ES-I3 (cell line): Measurements from ENCODE around the gene CAMSAP1.

Experiments used
- H3K36me3 ChIP-seq: 2 replicates; pipeline ENCODE4 v1.6.1; 2013; ENCODE audit warnings: mild to moderate bottlenecking, low read length, control low read depth, moderate library complexity; ENCODE audit not compliant: insufficient read depth
- H3K4me1 ChIP-seq: 2 replicates; pipeline ENCODE4 v1.6.1; 2013; ENCODE audit warnings: mild to moderate bottlenecking, control low read depth, low read length; ENCODE audit not compliant: insufficient read depth
- H3K9ac ChIP-seq: 2 replicates; pipeline ENCODE4 v1.6.1; 2013; ENCODE audit warnings: low read depth, mild to moderate bottlenecking, low read length, moderate library complexity
- H3K9me3 ChIP-seq: 2 replicates; pipeline ENCODE4 v1.6.1; 2013; ENCODE audit warnings: mild to moderate bottlenecking, low read length, moderate library complexity; ENCODE audit not compliant: control insufficient read depth, insufficient read depth

The CAMSAP1 gene

DNA sequence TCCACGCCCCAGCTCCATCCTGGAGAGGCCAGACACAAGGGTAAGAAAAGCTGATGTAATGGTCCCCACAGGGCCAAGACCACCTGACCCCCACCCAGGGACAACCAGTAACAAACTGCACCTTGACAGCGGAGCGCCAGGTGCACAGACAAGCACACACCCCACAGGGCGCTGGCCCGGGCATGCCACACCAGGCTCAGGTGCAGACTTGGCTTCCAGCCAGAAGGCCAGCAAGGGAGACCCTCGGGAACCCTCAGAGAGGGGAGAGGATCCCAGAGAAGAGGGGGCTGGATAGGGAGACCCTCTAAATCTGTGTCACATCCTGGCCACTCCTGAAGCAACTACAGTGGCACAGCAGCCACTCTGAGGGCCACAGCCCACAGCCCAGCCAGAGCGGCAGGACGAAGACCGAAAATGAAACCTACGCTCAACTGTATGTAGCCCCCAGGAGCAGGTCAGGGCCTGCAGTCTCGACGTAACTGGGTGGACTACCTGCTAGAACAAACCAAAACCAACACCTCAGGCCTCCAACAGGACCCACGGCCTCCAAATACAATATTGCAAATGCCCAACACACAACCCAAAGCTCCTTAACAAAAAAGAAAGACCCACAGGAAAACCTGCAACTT, 18.5 kb downstream of the CAMSAP1 start:
- no peaks in the 10 kb centered on the region for H3K36me3 ChIP-seq
- no peak overlapping the region for H3K9ac ChIP-seq
- H3K4me1 ChIP-seq, result peaks cover 59% of the 10 kb centered on the region
- H3K9me3 ChIP-seq, result no peaks in the 10 kb centered on the region

DNA sequence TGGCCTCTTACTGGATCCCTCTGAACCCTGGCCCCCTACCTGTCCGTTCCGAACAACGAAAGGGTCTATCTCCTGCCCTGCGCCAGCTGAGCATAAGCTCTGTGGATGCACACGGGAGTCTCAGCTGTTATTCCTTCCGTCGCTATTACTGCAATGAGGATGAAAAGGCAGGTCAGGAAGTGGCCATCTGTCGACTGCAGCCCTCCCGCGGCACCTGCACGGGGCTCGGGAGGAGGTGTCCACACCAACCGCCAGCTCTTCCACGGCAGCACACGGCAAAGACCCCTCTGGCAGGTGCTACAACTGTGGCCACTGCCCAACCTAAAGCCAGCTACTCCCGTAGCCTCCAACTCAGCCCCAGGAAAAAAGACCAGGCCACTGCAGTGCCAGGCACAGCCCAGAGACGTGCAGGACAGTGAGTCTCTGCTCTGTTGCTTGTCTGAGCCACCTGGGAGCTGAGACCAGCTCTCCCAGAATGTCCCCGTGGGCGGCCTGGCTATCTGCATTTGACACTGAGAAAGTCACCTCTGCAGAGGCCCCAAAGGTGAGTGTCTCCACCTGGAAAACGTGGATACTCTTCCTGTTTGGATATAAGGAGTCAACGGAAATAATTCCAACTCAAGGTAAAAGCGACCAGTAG, 19.1 kb downstream of the CAMSAP1 start:
- no peak overlapping the region for H3K9ac ChIP-seq
- H3K4me1 ChIP-seq, result peaks cover 59% of the 10 kb centered on the region
- H3K9me3 ChIP-seq, result no peaks in the 10 kb centered on the region
- no peaks in the 10 kb centered on the region for H3K36me3 ChIP-seq

DNA sequence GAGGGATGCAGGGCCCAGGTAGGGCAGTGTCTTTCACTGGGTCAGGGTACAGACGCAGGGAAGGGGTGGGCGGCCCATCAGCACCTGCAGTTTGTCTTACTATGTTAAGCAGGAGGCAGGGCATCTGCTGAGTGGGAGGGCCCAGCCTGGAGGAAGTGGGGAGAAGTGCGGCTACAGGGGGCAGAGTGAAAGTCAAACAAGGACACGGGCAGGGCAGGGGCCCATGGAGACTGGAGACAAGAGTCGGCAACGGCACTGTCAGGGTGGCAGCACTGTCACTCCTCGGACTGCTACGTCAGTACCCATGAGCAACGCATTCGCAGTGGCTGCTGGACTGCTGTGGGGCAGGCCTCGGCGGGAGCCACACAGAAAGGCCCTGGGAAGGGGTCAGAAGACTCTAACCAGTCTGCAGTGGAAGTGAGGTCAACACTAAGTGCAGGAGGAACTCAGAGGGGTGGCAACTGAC, 19.7 kb downstream of the CAMSAP1 start:
- peaks cover 59% of the 10 kb centered on the region for H3K4me1 ChIP-seq
- no peaks in the 10 kb centered on the region for H3K9me3 ChIP-seq
- H3K9ac ChIP-seq, result no peak overlapping the region; the same call in 1 of the 2 replicates
- H3K36me3 ChIP-seq, result no peaks in the 10 kb centered on the region

DNA sequence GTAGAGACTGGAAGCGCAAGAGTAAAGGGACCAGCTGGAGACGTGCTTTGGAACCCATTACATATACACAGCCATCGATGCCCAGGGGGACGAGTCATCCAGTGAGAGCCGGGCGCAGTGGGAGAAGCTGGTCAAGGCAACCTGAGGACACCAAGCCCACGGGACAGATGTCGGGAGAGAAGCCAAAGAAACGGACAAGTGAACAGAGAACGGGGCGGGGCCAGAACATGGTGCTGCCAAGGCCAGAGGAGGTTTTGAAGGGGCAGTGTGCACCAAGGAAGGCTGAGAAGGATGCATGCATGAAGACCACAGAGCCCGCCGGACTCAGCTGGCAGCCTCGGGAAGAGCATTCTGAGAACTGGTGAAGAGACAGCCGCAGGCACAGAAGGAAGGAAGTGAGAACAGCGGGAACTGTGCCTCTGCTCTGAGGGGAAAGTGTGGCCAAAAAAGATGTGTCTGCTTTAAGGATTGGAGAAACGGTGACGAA, 20.3 kb downstream of the CAMSAP1 start:
- H3K9me3 ChIP-seq, result no peaks in the 10 kb centered on the region
- no peaks in the 10 kb centered on the region for H3K36me3 ChIP-seq
- no peak overlapping the region for H3K9ac ChIP-seq
- peaks cover 59% of the 10 kb centered on the region for H3K4me1 ChIP-seq

DNA sequence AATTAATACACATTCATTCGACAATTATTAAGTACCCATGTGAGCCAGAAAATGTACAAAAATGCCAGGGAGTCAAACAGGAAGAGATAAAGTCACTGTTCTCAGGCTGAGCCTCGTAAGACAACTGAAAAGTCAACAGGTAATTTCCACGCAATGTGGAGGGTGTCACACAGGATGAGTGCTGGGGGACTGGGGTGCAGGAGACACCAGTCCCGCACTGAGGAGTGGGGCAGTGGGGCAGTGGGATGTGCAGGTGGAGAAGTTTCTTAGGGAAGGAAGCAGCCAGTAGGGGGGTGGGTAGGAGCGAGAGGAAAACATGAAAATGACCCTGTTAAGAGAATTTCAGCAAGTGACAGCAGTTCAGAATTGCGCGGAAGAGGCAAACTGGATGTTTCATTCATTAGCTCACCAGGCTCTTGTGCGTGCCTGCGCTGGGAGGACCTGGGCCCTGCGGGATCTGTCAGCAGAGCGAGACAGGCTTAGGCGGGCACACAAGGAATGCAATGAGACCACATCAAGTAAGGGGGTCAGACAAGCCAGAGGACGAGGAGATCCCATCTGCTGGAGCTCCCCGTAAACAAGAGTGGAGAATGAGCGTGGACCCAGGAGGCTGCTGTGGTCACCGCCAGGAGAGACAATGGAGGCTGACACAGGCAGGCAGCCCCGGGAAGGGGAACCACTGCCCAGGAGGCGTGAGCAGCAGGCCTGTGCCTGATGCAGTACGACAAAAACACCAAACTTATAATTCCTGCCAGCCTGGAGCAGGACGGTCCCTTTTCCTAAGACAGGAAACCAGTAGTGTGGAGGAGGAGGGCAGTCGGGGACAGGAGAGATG, 21.0 kb downstream of the CAMSAP1 start:
- Histone ChIP-seq H3K9ac (no peak overlapping the region), H3K9me3 (no peaks in the 10 kb centered on the region), H3K36me3 (no peaks in the 10 kb centered on the region), H3K4me1 (peaks cover 55% of the 10 kb centered on the region)

DNA sequence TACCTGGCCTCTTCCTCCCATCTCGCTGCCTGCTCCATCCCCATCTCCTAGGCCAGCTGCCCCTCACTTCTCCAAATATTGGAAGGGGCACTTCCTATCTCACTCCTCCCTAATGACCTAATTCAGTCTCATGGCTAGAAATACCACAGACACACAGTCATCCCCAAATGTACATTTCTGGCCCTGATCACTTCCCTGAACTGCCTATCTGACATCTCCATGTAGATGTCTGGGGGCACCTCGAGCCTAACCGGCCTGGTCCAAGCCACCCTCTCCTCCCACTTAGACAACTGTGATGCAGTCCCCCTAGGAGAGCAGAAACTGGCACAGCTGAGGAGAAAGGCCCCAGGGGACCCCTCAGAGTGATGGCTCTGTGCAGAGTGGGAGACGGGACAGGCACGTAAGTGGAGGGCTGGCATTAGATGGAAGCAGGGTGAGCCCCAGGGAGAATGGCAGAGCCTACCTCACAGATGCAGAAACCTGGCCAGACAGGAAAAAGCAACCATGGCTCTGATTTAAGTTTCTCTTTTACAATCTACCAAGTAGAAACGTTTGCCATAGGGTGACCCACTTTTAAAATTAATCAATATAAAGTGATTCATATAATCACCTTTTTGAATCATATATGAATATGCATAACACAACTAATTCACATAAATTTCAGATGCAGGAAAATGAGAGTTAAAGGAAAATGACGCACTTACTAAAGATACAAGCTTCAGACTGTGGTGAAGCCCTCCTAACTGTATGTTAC, 22.1 kb downstream of the CAMSAP1 start:
- Histone ChIP-seq H3K9me3 (no peaks in the 10 kb centered on the region), H3K36me3 (no peaks in the 10 kb centered on the region), H3K9ac (no peak overlapping the region), H3K4me1 (peaks cover 49% of the 10 kb centered on the region; the same call in 1 of the 2 replicates)

DNA sequence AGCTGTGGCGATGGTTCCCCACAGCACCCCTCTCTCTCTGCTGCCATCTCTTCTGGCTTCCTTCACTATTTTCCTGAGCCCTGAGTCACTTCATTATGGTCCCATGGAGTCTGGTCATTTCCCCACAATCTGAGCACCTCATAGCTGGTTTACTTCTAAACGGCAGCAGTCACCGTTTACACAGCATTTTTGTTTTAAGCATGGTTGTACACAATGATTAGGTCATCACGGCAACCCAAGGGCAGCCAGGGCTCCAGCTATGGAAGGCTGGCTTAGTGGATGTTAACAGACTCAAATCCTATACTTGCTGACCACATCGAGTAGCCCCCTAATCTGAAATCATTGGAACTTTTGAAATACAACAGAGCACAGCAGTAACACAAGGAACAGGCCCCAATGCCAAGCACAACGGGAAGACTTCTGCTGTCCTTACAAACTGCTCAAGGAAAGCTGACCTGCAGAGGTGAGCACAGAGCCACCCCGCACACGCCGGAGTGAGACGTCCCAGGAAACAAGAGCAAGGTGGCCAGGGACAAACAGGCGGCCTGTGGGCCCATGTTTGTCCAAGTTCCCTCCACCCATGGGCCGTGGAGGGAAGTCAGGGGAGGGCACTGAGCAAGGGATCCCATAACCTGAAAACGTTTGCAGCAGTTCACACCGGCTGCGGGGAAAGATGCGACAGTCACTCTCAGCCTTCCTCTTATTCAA, 22.9 kb downstream of the CAMSAP1 start:
- Histone ChIP-seq H3K9me3 (no peaks in the 10 kb centered on the region), H3K9ac (no peak overlapping the region), H3K4me1 (peaks cover 43% of the 10 kb centered on the region; the same call in 1 of the 2 replicates), H3K36me3 (no peaks in the 10 kb centered on the region)

DNA sequence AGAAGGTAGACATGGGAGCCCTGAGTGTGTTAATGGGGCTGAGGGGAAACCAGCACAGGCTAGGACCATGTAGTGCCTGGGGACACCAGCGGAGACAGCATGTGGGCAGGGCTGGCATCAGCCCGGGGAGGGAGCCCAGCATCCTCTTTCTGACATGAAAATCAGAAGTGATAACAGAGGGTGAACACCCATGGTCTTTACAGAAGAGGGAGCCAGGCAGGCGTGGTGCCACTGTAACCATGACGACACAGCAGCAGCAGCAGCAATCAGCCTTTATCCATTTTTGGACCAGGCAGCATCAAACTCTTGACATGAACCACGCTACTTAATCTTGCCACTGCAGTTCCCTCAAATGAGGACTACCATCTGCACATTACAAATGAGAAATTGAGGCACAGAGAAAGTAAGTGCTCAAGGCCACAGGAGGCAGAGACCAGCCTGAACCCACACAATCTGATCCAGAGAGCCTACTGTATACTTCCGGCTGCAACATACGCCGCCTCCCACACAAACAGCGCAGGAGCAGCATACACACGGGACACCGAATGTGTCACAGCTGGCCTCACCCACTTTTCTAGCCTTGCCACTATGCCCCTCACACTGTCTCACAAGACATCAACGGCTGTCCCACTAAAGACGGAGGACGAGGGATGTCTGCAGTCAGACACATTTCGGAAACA, 23.8 kb downstream of the CAMSAP1 start:
- no peaks in the 10 kb centered on the region for H3K36me3 ChIP-seq
- no peak overlapping the region for H3K9ac ChIP-seq
- peaks cover 40% of the 10 kb centered on the region for H3K4me1 ChIP-seq
- H3K9me3 ChIP-seq, result no peaks in the 10 kb centered on the region

DNA sequence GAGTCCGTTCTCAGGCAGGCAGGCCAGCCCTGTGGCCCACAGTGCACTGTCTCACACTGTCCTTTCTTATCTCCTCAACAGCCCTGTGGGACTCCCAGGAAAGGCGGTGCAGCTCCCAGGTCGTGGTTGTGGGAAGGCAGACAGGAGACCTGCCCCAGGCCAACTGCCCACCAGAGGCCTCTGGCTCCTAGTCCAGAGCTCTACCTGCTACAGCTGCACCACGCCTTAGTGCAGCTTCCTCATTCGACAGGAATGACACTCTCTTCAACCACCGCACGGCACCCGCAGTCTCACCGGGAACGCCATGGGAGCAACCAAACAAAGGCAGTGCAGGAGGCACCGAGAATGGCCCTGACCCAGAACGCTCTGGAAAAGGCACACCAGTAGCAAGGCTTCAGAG, 25.3 kb downstream of the CAMSAP1 start:
- Histone ChIP-seq H3K9ac (no peak overlapping the region), H3K36me3 (peaks cover 2% of the 10 kb centered on the region; the same call in 1 of the 2 replicates), H3K4me1 (peaks cover 34% of the 10 kb centered on the region)

DNA sequence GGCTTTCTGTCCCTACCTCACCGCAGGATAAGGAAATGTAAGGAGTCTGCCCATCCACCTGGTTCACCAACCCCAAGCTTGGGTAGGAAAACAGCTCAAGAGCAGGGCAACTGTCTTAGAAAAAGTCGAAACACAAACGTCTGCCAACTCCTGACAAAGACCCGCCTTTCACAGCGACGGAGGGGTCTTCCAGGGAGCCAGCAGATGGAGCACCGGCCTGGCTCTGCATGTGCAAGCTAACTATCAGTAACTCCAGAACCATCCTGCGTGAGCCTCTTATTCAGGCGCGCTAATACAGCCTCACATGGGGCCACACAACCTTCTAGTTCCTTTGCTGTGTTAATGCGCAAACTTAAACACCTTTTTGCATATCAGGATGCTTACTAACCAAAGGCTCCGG, 26.9 kb downstream of the CAMSAP1 start:
- Histone ChIP-seq H3K9me3 (no peaks in the 10 kb centered on the region), H3K36me3 (peaks cover 3% of the 10 kb centered on the region; the same call in 1 of the 2 replicates), H3K9ac (no peak overlapping the region), H3K4me1 (peaks cover 21% of the 10 kb centered on the region)

More for the DNA sequence above, 25.3 kb downstream of the CAMSAP1 start:
- no peaks in the 10 kb centered on the region for H3K9me3 ChIP-seq

DNA sequence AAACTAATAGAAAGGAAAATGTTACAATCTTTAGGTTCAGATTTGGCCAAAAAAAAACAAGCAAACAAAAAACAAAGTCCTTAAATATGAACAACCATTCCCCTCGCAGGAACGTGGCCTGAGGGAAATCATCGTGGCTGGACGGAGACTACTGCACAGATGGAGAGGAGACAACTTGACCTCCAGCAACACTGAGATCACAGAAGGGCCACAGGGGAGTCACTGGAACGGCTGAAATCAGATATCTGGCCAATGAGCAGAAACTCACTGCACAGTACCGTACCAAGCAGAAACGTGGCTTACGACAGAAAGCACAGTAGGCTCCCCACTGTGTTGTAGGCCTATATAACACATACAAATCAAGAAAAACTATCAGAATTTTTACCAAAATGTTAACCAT, 27.7 kb downstream of the CAMSAP1 start:
- peaks cover 15% of the 10 kb centered on the region for H3K4me1 ChIP-seq
- H3K9ac ChIP-seq, result no peak overlapping the region
- H3K36me3 ChIP-seq, result peaks cover 3% of the 10 kb centered on the region; the same call in 1 of the 2 replicates
- H3K9me3 ChIP-seq, result no peaks in the 10 kb centered on the region

DNA sequence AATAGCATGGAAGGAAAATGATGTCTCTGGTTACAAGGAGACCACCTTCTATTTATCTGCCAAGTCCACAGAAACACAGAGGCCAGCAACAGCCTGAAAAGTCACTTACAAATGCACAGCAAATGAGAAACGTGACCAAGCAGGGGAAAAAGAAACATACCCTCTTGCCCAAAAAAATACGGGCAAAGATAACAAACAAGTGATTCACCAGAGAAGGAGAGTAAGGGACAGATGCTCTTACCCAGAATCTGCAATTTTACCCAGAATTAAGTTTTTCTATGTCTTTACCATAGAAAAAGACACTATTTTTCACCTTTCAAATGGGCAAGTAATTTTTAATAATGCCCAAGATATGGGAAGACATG, 28.1 kb downstream of the CAMSAP1 start:
- Histone ChIP-seq H3K9me3 (no peaks in the 10 kb centered on the region), H3K9ac (no peak overlapping the region), H3K4me1 (peaks cover 15% of the 10 kb centered on the region), H3K36me3 (peaks cover 3% of the 10 kb centered on the region; the same call in 1 of the 2 replicates)
